ENCODE measurements around the gene BCAS3.

GRCh38 chr17:60782742-60783141, 105.1 kb downstream of the BCAS3 start:
- no peak for TF ChIP-seq POLR2A (IDR thresholded peaks at IDR 0.05; ENCODE audit: low read depth, low read length)
- TF ChIP-seq TAF1 (IDR thresholded peaks at IDR 0.05; ENCODE audit: low read depth, low read length): no peak
- no peak for TF ChIP-seq POLR2AphosphoS5 (IDR thresholded peaks at IDR 0.05; ENCODE audit: low read depth, low read length)
- TF ChIP-seq SPI1 (IDR thresholded peaks at IDR 0.05; ENCODE audit: low read depth, low read length): no peak
- no peak for TF ChIP-seq POU2F2 (IDR thresholded peaks at IDR 0.05; ENCODE audit: low read depth, low read length)
